Left renal cortex interstitium (tissue), 4 donors: Measurements from ENCODE around the gene POMGNT1. TPM values are rescaled to one million over a fixed set of nuclear protein-coding genes. Genes with fewer than 3 reads are reported as not detected.
"Not testable (repeated sequence)": the region's sequence is repeated elsewhere in the genome, so short reads cannot be mapped to it uniquely, and the experiment has no call there.

Source experiments
- DNase-seq, 4 donors: peaks; one replicate each; pipeline ENCODE4 v3.0.0-alpha.2; 2013; ENCODE audit warnings: low read depth in 4 of 4, low spot score in 2 of 4, missing footprints in 1 of 4
- polyA plus RNA-seq, 4 donors: library from polyadenylated mRNA; unstranded; fragments of 120-200 nt; gene quantifications; one replicate each; pipeline ENCODE4 v1.2.1, GENCODE V29; 2013; ENCODE audit not compliant: insufficient read length in 4 of 4

Gene POMGNT1
- 10 to 100 TPM; 70.0 to 94.5 (median 84.7) TPM for polyA plus RNA-seq

DNA sequence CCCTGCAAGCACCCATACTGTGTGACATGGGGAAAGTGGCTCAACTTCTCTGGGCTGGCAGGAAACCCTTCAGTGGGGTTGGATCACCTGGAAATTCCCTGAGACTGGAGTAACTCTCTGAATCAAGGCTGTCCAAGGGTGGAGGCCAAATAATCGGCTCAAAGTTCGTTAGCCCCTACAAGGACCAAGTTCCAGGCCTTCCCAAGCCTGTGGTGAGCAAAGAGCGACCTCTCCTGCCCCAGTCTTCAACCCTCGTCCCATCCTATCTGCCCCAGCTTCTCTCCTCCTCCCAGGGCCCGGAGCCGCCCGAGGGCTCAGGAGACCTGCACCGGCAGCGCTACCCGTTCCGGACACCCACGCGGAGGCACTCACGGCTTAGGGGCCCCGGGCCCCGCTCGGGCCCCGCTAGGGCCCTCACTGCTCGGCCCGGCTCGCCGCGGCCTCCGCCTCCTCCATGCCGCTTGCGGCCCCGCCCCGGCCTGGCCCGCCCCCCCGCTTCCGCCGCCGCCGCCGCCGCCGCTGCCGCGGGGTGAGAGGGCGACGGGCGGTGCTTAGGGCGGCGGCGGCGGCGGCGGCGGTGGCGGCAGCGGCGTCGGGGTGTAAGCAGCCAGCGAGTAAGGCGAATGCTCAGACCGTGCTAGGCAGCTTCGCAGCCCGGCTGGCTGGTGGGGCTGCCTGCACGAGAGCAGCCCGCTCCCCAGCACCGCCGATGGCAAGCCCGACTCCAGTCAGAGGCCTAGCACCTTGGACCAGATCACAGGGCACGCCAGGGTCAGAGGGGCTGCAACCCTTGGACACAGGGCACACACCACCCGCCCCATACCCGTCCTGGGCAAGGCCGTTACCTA is at the start of gene POMGNT1:
TSS of gene POMGNT1 (minus strand) at position 471 of the 848 bp plus-strand sequence. CDS start 613 bp downstream, outside the sequence.
- DNase-seq = no peak

- DNase-seq = peak; percentile 86 to 96 (median 90)
These were observed 49.3 kb upstream of the POMGNT1 start, which contains the start of gene RAD54L for GRCh38 chr1:46247436-46248121. TSS of gene RAD54L (plus strand) at chr1:46247763. CDS start at chr1:46248406, 643 bp downstream.

DNA sequence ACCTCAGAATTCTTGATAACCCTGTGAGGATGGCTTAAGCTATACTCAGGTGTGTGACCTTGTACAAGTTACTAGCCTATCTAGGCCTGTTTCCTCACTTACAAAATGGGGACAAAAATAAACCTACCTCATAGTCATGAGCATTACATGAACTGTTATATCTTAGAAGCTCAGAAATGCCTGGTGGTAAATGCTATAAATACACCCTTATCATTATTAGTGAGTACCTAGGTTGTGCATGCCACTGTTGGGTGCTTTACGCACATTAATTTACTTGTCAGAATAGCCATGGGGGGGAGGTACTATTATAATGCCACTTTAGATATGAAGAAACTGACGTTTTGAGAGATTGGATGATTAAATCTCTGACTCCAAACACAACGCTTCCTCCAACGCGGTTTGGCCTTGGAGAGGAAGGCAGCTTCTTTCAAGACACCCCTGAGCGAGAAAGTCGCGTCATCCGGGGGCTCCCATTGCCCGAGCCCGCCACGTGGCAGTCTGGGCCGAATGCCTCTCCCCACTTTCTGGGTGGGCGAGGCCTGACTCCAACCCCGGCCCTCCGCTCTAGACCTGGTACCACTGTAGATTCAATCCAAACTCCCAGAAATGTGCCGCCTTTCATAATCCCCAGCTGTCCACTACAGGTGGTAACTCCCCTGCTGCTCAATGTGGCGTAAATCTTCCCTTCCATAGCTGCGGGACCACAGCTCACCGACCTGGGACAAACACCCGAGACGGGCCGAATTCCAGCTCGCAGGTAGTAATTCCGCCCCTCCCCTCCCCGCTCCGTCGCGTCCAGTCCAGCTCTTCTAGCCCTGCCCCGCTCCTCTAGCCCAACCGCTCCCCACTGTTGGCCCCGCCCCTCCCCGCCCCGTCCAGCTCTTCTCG is 48.6 kb upstream of the POMGNT1 start:
- peak in 1 of 4 donors; percentile 68 for DNase-seq

GRCh38 chr1:46246136-46246535 is 47.9 kb upstream of the POMGNT1 start:
- DNase-seq = not testable (repeated sequence)

GRCh38 chr1:46244656-46245371 is 46.6 kb upstream of the POMGNT1 start:
- no peak for DNase-seq

- DNase-seq = not testable (repeated sequence)
These were observed 45.6 kb upstream of the POMGNT1 start for GRCh38 chr1:46243831-46244230.

GRCh38 chr1:46242918-46243317 is 44.7 kb upstream of the POMGNT1 start:
- DNase-seq = no peak

- not testable (repeated sequence) for DNase-seq
These were observed 43.5 kb upstream of the POMGNT1 start for GRCh38 chr1:46241733-46242132.

- DNase-seq = not testable (repeated sequence)
These were observed 40.6 kb upstream of the POMGNT1 start for GRCh38 chr1:46238865-46239264.

DNA sequence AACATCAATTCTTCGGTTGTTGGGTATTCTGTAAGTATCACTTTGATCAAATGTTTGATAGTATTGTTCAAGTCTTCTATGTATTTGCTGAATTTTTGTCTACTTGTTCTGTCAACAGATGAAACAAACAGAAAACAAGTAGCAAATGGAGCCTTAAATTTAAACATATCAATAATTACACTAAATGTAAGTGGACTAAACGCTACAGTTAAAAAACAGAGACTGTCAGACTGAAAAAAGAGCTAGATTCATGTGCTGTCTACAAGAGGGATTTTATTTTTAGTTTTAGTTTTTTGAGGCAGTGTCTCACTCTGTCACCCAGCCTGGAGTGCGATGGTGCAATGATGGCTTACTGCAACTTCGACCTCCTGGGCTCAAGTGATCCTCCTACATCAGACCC is 38.6 kb upstream of the POMGNT1 start:
- no peak for DNase-seq

- DNase-seq = not testable (repeated sequence)
These were observed 33.0 kb upstream of the POMGNT1 start for GRCh38 chr1:46231231-46231630.

GRCh38 chr1:46224966-46225365 is 26.7 kb upstream of the POMGNT1 start:
- no peak for DNase-seq

DNA sequence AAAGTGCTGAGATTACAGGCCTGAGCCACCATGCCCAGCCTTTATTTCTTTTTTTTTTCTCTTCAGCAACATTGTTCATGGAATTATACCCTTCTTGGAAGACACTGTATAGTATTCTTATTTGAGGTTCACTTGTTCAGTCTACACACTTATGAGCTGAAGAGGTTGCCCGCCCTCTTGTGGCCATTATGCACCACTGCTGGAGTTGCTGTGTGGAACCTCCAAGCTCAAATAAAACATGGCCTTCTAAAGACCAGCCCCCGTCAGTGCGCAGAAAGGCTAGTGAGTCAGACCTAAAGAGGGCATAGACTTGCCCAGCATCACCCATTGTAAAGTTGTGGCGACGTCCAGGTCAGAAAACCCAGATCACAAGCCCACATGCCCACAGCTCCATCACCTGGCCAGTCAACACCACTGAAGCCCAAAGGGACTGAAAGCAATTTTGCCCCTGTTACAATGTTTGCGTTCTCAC is 25.3 kb upstream of the POMGNT1 start:
- no peak for DNase-seq

- DNase-seq = not testable (repeated sequence)
These were observed 24.8 kb upstream of the POMGNT1 start for GRCh38 chr1:46223055-46223454.

DNA sequence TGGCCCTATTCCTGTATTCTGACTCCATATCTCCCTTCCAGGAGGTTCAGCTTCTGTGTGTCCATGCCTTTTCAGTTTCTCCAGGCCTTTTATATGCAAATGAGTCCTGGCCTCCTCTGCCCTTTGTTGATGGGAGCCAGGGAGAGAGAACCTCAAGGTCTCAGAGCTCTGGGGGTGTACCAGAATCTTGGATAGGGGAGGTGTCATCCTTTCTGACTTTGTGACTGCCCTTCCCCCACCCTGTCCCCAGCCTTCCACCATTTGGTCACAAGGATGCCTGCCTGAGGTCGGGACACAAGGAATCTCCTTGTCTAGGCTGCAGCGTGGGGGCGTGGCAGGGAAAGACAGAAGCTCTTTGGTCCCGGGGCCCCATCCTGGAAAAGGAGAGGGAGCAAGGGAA is 23.5 kb upstream of the POMGNT1 start:
- DNase-seq = no peak

- no peak for DNase-seq
These were observed 22.6 kb upstream of the POMGNT1 start for GRCh38 chr1:46220808-46221207.

- DNase-seq = no peak
These were observed 21.6 kb upstream of the POMGNT1 start for GRCh38 chr1:46219551-46220520.

DNA sequence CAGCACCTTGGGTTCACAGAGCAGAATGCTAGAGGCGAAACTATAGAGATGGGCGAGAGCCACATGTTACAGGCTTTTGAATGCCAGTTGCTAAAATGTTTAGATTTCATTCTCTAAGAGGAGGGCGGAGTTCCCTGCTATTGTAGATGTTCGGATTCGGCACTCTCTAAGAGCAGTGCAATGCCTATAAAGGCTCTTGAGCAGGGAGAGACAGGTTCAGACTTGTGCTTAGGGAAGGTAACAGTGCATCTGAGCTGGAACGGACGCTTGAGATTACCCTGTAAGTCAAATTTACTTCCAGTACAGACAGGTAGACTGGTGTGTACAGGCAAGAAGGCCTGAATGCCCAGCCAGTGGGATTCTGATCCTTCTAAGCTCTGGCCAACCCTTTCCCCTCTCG is 20.2 kb upstream of the POMGNT1 start:
- DNase-seq = no peak

DNA sequence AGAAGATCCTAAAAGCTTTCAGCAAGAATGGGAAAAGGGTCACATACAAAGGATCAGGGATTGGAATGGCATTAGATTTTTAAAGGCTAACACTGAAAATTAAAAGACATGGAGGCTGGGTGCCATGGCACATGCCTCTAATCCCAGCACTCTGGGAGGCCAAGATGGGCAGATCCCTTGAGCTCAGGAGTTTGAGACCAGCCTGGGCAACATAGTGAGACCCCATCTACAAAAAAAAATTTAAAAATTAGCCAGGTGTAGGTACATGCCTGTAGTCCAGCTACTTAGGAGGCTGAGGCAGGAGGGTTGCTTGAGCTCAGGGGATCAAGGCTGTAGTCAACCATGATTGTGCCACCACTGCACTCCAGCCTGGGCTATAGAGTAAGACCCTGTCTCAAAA is 17.3 kb upstream of the POMGNT1 start:
- no peak for DNase-seq
